Cardiac muscle cell (in vitro differentiated cells and primary cell): ENCODE data around the gene MAP3K8. TPM values are rescaled to one million over a fixed set of nuclear protein-coding genes. Genes with fewer than 3 reads are reported as not detected.

Source experiments
- DNase-seq, 2 donors: peaks; one replicate each; pipeline versions ENCODE4 v3.0.0 to v3.0.0-alpha.2; 2010 to 2017; ENCODE audit warnings: low read depth in 1 of 2, low spot score in 1 of 2
- H3K27ac ChIP-seq: fragments of 200-600 bp; sonication (generic); 2 replicates; pipeline ENCODE4 v1.5.1; 2016
- H3K27me3 ChIP-seq: fragments of 200-600 bp; sonication (generic); 2 replicates; pipeline ENCODE4 v1.6.0; 2016; ENCODE audit warnings: control low read depth
- H3K36me3 ChIP-seq: fragments of 200-600 bp; sonication (generic); 2 replicates; pipeline ENCODE4 v1.5.1; 2016; ENCODE audit warnings: control low read depth
- H3K4me1 ChIP-seq: fragments of 200-600 bp; sonication (generic); 2 replicates; pipeline ENCODE4 v1.8.1; 2017; ENCODE audit warnings: low read depth, mild to moderate bottlenecking, mixed run types
- H3K4me3 ChIP-seq: fragments of 200-600 bp; sonication (generic); 2 replicates; pipeline ENCODE4 v1.5.1; 2016; ENCODE audit warnings: mild to moderate bottlenecking
- H3K9me3 ChIP-seq: fragments of 200-600 bp; sonication (generic); 2 replicates; pipeline ENCODE4 v1.5.1; 2017; ENCODE audit warnings: low read depth, mild to moderate bottlenecking, control low read depth
- polyA plus RNA-seq: library from polyadenylated mRNA; unstranded; fragments of >200 nt; fragmentation: Nextera tagmentation; extraction: Ambion mirVana; gene quantifications from 2 replicates; pipeline ENCODE4 v1.2.1, GENCODE V29; 2016
- total RNA-seq: library from RNA; depleted of rRNA; stranded (reverse); fragments of >200 nt; gene quantifications from 2 replicates; pipeline ENCODE4 v1.2.3, GENCODE V29; 2016
- TF ChIP-seq, protein P1 (sequence below): IDR thresholded peaks from 2 replicates; pipeline ENCODE4 v1.5.1; 2012; ENCODE audit warnings: low read depth, mild to moderate bottlenecking, low read length

MAP3K8 gene
- total and polyA plus RNA-seq, 2 experiments from 2014 or later = 5.5 to 7.8 TPM

GRCh38 chr10:30494558-30494957 is 60.6 kb downstream of the MAP3K8 start:
- Histone ChIP-seq H3K4me3 (no peak overlapping the region), H3K9me3 (no peaks in the 10 kb centered on the region), H3K27me3 (no peaks in the 10 kb centered on the region), H3K36me3 (no peaks in the 10 kb centered on the region), H3K4me1 (no peaks in the 10 kb centered on the region), H3K27ac (no peak overlapping the region)
- DNase-seq = no peak
- TF ChIP-seq, protein P1, sequence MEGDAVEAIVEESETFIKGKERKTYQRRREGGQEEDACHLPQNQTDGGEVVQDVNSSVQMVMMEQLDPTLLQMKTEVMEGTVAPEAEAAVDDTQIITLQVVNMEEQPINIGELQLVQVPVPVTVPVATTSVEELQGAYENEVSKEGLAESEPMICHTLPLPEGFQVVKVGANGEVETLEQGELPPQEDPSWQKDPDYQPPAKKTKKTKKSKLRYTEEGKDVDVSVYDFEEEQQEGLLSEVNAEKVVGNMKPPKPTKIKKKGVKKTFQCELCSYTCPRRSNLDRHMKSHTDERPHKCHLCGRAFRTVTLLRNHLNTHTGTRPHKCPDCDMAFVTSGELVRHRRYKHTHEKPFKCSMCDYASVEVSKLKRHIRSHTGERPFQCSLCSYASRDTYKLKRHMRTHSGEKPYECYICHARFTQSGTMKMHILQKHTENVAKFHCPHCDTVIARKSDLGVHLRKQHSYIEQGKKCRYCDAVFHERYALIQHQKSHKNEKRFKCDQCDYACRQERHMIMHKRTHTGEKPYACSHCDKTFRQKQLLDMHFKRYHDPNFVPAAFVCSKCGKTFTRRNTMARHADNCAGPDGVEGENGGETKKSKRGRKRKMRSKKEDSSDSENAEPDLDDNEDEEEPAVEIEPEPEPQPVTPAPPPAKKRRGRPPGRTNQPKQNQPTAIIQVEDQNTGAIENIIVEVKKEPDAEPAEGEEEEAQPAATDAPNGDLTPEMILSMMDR = no peak

DNA sequence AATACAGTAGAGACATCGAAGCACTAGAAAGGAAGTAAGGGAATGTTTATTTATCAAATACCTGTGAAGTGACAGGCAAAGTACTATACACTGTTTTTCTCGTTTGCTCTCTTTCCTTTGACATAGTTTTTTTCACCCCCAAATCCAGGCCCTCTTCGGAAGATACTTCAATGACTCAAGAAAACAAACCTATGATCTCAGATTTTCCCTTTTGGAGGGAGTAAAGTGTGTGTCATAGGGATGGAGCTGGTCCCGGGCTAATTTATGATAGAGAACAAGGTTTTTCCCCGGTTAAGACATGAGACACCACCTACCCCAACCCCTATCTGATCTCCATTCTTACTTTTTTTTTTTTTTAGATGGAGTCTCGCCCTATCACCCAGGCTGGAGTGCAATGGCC is 61.7 kb downstream of the MAP3K8 start:
- H3K4me3 ChIP-seq = no peak overlapping the region
- no peak for DNase-seq
- no peaks in the 10 kb centered on the region for H3K27me3 ChIP-seq
- H3K27ac ChIP-seq = no peak overlapping the region
- no peaks in the 10 kb centered on the region for H3K9me3 ChIP-seq
- H3K36me3 ChIP-seq = no peaks in the 10 kb centered on the region
- TF ChIP-seq, protein P1 = no peak
- no peaks in the 10 kb centered on the region for H3K4me1 ChIP-seq

DNA sequence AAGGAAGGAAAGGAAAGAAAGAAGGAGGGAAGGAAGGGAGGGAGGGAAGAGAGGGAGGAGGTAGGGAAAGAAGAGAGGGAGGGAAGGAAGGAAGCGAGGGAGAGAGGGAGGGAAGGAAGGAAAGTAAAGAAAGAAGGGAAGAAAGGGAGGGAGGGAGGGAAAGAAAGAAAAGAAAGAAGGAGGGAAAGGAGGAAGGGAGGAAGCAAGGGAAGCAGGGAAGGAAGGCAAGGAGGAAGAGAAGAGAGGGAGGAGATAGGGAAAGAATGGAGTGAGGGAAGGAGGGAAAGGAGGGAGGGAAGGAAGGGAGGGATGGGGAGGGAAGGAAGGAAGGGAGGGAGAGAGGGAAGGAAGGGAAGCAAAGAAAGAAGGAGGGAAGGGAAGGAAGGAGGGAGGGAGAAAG is 65.8 kb downstream of the MAP3K8 start:
- H3K36me3 ChIP-seq = no peaks in the 10 kb centered on the region
- H3K9me3 ChIP-seq = no peaks in the 10 kb centered on the region

GRCh38 chr10:30500534-30500933 is 66.5 kb downstream of the MAP3K8 start:
- no peak overlapping the region for H3K27ac ChIP-seq
- no peaks in the 10 kb centered on the region for H3K36me3 ChIP-seq
- no peak overlapping the region for H3K4me3 ChIP-seq
- no peaks in the 10 kb centered on the region for H3K27me3 ChIP-seq
- DNase-seq = no peak
- H3K4me1 ChIP-seq = no peaks in the 10 kb centered on the region
- TF ChIP-seq, protein P1 = no peak
- H3K9me3 ChIP-seq = no peaks in the 10 kb centered on the region

More for the DNA sequence above, 65.8 kb downstream of the MAP3K8 start:
- TF ChIP-seq, protein P1 = no peak
- Histone ChIP-seq H3K4me1 (no peaks in the 10 kb centered on the region), H3K27me3 (no peaks in the 10 kb centered on the region), H3K4me3 (no peak overlapping the region), H3K27ac (no peak overlapping the region)
- DNase-seq = no peak

- H3K4me3 ChIP-seq = no peak overlapping the region
- no peak for DNase-seq
- no peak overlapping the region for H3K27ac ChIP-seq
- no peaks in the 10 kb centered on the region for H3K36me3 ChIP-seq
- TF ChIP-seq, protein P1 = no peak
- H3K27me3 ChIP-seq = no peaks in the 10 kb centered on the region
- no peaks in the 10 kb centered on the region for H3K9me3 ChIP-seq
- no peaks in the 10 kb centered on the region for H3K4me1 ChIP-seq
These were observed 67.0 kb downstream of the MAP3K8 start for GRCh38 chr10:30500963-30501504.
